NCI-H1417 (cell line): Measurements from ENCODE around the gene ICAM3.
"Not testable (repeated sequence)": the region's sequence is repeated elsewhere in the genome, so short reads cannot be mapped to it uniquely, and the experiment has no call there.

Experiments used
- DNase-seq, 3 experiments: peaks; one replicate each; lab custom pipeline; 2025; lab: John Stamatoyannopoulos, UW

The ICAM3 gene

GRCh38 chr19:10339380-10339960 lies at the start of gene ICAM3:
TSS of gene ICAM3 (minus strand) at chr19:10339624. CDS start at chr19:10339614, 10 bp downstream.
- DNase-seq = no peak

GRCh38 chr19:10388957-10389356 lies 49.5 kb upstream of the ICAM3 start:
- peak; percentile 70 to 92 (median 70) for DNase-seq

GRCh38 chr19:10384580-10384979 lies 45.2 kb upstream of the ICAM3 start:
- DNase-seq = no peak

- not testable (repeated sequence) for DNase-seq
Measured at GRCh38 chr19:10383223-10383499, 43.7 kb upstream of the ICAM3 start.

GRCh38 chr19:10380313-10381102 lies 41.1 kb upstream of the ICAM3 start, which contains the start of gene TYK2:
TSS of gene TYK2 (minus strand) at chr19:10380572. CDS start at chr19:10378406, 2,166 bp downstream.
- peak; percentile 94 to 100 (median 99) for DNase-seq

GRCh38 chr19:10379880-10380312 lies 40.5 kb upstream of the ICAM3 start:
- no peak for DNase-seq

- no peak for DNase-seq
Measured at GRCh38 chr19:10378124-10378523, 38.7 kb upstream of the ICAM3 start.

- DNase-seq = not testable (repeated sequence)
Measured at GRCh38 chr19:10377140-10377640, 37.8 kb upstream of the ICAM3 start.

- no peak for DNase-seq
Measured at GRCh38 chr19:10374931-10375330, 35.5 kb upstream of the ICAM3 start.

- DNase-seq = no peak
Measured at GRCh38 chr19:10372690-10373089, 33.3 kb upstream of the ICAM3 start.

- no peak for DNase-seq
Measured at GRCh38 chr19:10368101-10368803, 28.8 kb upstream of the ICAM3 start.

- DNase-seq = not testable (repeated sequence)
Measured at GRCh38 chr19:10366950-10367512, 27.6 kb upstream of the ICAM3 start.

- no peak for DNase-seq
Measured at GRCh38 chr19:10365518-10365917, 26.1 kb upstream of the ICAM3 start.

- DNase-seq = no peak
Measured at GRCh38 chr19:10364644-10365043, 25.2 kb upstream of the ICAM3 start.

- DNase-seq = no peak
Measured at GRCh38 chr19:10363789-10364281, 24.4 kb upstream of the ICAM3 start.

GRCh38 chr19:10362259-10362658 lies 22.8 kb upstream of the ICAM3 start:
- no peak for DNase-seq

GRCh38 chr19:10361569-10362011 lies 22.2 kb upstream of the ICAM3 start:
- DNase-seq = no peak

- no peak for DNase-seq
Measured at GRCh38 chr19:10356431-10356830, 17.0 kb upstream of the ICAM3 start.

GRCh38 chr19:10353793-10354391 lies 14.5 kb upstream of the ICAM3 start:
- peak in 2 of 3 experiments; percentile 2 to 5 for DNase-seq

GRCh38 chr19:10352764-10353671 lies 13.6 kb upstream of the ICAM3 start:
- peak in 1 of 3 experiments; percentile 18 for DNase-seq

GRCh38 chr19:10346509-10346908 lies 7.1 kb upstream of the ICAM3 start:
- DNase-seq = no peak
